Gastrocnemius medialis (tissue), 4 donors: Measurements from ENCODE around the gene GRIFIN. TPM values are rescaled to one million over a fixed set of nuclear protein-coding genes. Genes with fewer than 3 reads are reported as not detected.
A peak's percentile ranks its signal among the peaks of the same experiment; 100 is the strongest.

ENCODE experiments used
- ATAC-seq, 2 donors: fragments of 150-250 bp; one replicate each; pipeline ENCODE4 v1.9.1; 2016
- DNase-seq, 2 donors: peaks; one replicate each; pipeline ENCODE4 v3.0.0-alpha.2; 2019
- H3K27ac ChIP-seq, 4 donors: fragments of 200-600 bp; sonication (generic); 1 replicate in 1 of 4; 2 replicates in 3 of 4; pipeline ENCODE4 v1.5.1; 2016 to 2018; ENCODE audit warnings: mild to moderate bottlenecking in 2 of 4, moderate library complexity in 1 of 4
- H3K27me3 ChIP-seq, 3 donors: fragments of 200-600 bp; sonication (generic) in 2 of 3; 1 replicate in 1 of 3; 2 replicates in 2 of 3; pipeline versions ENCODE4 v1.5.1 to v1.6.0; 2016 to 2019; ENCODE audit warnings: mild to moderate bottlenecking in 1 of 3, moderate library complexity in 1 of 3
- H3K36me3 ChIP-seq, 2 donors: fragments of 200-600 bp; sonication (generic) in 1 of 2; one replicate each; pipeline ENCODE4 v1.5.1; 2017 to 2018
- H3K4me1 ChIP-seq, 2 donors: fragments of 200-600 bp; sonication (generic) in 1 of 2; one replicate each; pipeline ENCODE4 v1.5.1; 2016 to 2017; ENCODE audit warnings: mild to moderate bottlenecking in 2 of 2
- H3K4me3 ChIP-seq, 4 donors: fragments of 200-600 bp; sonication (generic) in 3 of 4; 1 replicate in 1 of 4; 2 replicates in 3 of 4; pipeline ENCODE4 v1.5.1; 2016 to 2019; ENCODE audit warnings: mild to moderate bottlenecking in 2 of 4
- H3K9me3 ChIP-seq, 3 donors: fragments of 200-600 bp; sonication (generic) in 2 of 3; 1 replicate in 1 of 3; 2 replicates in 2 of 3; pipeline ENCODE4 v1.5.1; 2016 to 2019
- POLR2A ChIP-seq, 2 donors: fragments of 450-650 bp; IDR thresholded peaks; one replicate each; pipeline ENCODE4 v1.6.1; 2017; ENCODE audit warnings: antibody characterized with exemption in 2 of 2, mild to moderate bottlenecking in 2 of 2, moderate library complexity in 2 of 2
- in situ Hi-C, 4 donors: fragments of 200-750 bp; cut with MboI; loops; one replicate each; pipeline versions ENCODE4 v1.15.0 to v1.8.0; 2017; ENCODE audit warnings: low sequenced_read_pairs in 4 of 4
- intact Hi-C: fragments of 100-400 bp; cut with DNase I; formaldehyde crosslinking; loops from one replicate; pipeline ENCODE4 v1.15.1; 2023; ENCODE audit warnings: low total_unique reads
- total RNA-seq, 4 donors: library from RNA; depleted of rRNA; stranded (reverse); fragments of >200 nt; gene quantifications; one replicate each; pipeline versions ENCODE4 v1.1.0 to v1.2.3, GENCODE V29; 2016
- TF ChIP-seq, protein P1 (sequence below), 5 experiments: fragments of 450-650 bp in 3 of 5; fragments of 200-600 bp in 2 of 5; sonication (generic) in 2 of 5; IDR thresholded peaks in 4 of 5; conservative IDR thresholded peaks in 1 of 5; 1 replicate in 4 of 5; 2 replicates in 1 of 5; pipeline ENCODE4 v1.5.1; 2016 to 2019; ENCODE audit warnings: antibody characterized with exemption in 5 of 5, mild to moderate bottlenecking in 3 of 5, moderate library complexity in 3 of 5

Gene GRIFIN
- total RNA-seq, 4 donors from 2014 or later, result not detected

DNA sequence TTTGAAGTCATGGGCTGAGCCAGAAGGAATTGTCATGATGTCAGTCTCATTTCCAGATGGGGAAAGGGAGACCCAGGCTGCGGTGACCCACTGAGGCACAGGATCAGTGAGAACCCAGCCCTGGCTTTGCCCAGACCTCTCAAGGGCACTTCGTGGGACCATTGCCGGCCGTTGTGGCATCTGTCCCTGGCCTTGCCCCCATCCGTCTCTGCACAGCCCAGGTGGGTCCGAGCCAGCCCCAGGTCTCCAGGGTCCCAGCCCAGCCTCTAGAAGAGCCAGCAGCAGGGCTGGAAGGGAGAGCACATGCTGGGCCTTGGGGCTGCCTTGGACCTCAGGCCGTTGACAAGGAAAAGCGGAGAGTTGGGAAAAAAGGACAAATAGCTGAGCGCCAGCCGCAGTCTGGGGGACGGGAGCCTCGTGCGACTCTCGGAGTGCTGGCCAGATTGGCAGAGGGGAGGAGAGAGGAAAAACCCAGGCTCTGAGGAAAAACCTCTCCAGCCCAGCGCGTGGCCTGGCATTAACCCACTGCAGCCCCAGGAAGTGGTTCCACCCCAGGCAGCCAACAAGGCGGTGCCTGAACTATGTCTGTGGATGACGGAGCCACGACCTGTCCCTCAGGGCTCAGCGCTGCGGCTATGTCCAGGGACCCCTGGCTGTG, 30.2 kb downstream of the GRIFIN start:
- ATAC-seq (peak in 1 of 2 donors; percentile 26), DNase-seq (no peak)
- TF ChIP-seq, protein P1, sequence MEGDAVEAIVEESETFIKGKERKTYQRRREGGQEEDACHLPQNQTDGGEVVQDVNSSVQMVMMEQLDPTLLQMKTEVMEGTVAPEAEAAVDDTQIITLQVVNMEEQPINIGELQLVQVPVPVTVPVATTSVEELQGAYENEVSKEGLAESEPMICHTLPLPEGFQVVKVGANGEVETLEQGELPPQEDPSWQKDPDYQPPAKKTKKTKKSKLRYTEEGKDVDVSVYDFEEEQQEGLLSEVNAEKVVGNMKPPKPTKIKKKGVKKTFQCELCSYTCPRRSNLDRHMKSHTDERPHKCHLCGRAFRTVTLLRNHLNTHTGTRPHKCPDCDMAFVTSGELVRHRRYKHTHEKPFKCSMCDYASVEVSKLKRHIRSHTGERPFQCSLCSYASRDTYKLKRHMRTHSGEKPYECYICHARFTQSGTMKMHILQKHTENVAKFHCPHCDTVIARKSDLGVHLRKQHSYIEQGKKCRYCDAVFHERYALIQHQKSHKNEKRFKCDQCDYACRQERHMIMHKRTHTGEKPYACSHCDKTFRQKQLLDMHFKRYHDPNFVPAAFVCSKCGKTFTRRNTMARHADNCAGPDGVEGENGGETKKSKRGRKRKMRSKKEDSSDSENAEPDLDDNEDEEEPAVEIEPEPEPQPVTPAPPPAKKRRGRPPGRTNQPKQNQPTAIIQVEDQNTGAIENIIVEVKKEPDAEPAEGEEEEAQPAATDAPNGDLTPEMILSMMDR (IDR thresholded peaks at IDR 0.05 in 4 of 5, conservative IDR thresholded peaks at IDR 0.05 in 1 of 5), result no peak
- TF ChIP-seq POLR2A (IDR thresholded peaks at IDR 0.05), result no peak
- in situ Hi-C loops (no loop called here), intact Hi-C loops (no loop called here)
- Histone ChIP-seq H3K9me3 (no peaks in the 10 kb centered on the region), H3K27me3 (no peaks in the 10 kb centered on the region), H3K27ac (no peak overlapping the region), H3K4me1 (no peaks in the 10 kb centered on the region), H3K4me3 (no peak overlapping the region), H3K36me3 (no peaks in the 10 kb centered on the region)

DNA sequence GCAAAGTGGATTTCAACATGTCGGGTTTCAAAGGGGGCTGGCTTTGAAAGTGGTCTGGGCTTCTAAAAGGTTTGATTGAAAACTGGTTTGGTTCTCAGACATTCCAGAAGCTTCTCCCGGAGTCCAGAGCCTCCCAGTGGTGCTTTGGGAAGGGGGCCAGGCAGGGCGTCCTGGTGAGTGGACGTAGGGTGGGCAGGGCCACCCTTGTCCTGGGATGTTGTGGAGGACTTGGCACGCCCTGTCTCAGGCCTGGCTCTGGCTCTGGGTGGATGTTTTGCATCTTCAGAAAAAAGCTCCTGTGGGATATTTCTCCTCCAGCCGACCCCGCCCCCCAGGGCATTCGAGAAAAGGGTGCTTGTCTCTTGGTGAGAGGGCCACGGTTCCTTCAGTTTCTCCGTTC, 31.2 kb downstream of the GRIFIN start:
- Histone ChIP-seq H3K27ac (no peak overlapping the region), H3K27me3 (no peaks in the 10 kb centered on the region), H3K4me3 (no peak overlapping the region), H3K9me3 (no peaks in the 10 kb centered on the region), H3K36me3 (no peaks in the 10 kb centered on the region), H3K4me1 (no peaks in the 10 kb centered on the region)
- no peak for TF ChIP-seq POLR2A (IDR thresholded peaks at IDR 0.05)
- TF ChIP-seq, protein P1 (IDR thresholded peaks at IDR 0.05 in 4 of 5, conservative IDR thresholded peaks at IDR 0.05 in 1 of 5), result no peak
- intact Hi-C loops (no loop called here), in situ Hi-C loops (no loop called here)
- ATAC-seq (no peak), DNase-seq (no peak)

DNA sequence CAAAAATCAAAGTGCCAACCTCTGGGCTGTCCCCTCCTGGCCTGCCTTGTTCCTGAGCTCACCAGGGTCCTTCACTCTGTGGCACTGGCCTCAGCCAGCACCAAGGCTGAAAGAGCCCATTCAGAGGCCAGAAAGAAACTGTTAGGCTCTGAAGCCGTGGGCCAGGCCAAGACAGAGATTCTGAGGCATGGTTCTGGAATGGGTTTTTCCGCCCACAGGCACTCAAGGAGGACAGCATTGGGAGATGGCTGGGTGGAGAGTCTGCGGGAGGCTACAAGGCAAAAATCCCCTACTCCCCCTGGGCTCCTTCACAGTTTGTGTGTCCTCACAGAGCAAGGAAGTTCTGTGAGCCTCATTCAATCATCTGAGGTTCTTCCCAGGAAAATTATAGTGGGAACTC, 31.7 kb downstream of the GRIFIN start:
- ATAC-seq, result peak in 1 of 2 donors; percentile 30
- Histone ChIP-seq H3K9me3 (no peaks in the 10 kb centered on the region), H3K27ac (no peak overlapping the region), H3K4me1 (no peaks in the 10 kb centered on the region), H3K4me3 (no peak overlapping the region), H3K27me3 (no peaks in the 10 kb centered on the region), H3K36me3 (no peaks in the 10 kb centered on the region)
- DNase-seq, result peak in 1 of 2 donors; percentile 30
- intact Hi-C loops, result no loop called here
- TF ChIP-seq POLR2A (IDR thresholded peaks at IDR 0.05), result no peak
- TF ChIP-seq, protein P1 (IDR thresholded peaks at IDR 0.05 in 4 of 5, conservative IDR thresholded peaks at IDR 0.05 in 1 of 5), result no peak
- in situ Hi-C loops, result no loop called here

DNA sequence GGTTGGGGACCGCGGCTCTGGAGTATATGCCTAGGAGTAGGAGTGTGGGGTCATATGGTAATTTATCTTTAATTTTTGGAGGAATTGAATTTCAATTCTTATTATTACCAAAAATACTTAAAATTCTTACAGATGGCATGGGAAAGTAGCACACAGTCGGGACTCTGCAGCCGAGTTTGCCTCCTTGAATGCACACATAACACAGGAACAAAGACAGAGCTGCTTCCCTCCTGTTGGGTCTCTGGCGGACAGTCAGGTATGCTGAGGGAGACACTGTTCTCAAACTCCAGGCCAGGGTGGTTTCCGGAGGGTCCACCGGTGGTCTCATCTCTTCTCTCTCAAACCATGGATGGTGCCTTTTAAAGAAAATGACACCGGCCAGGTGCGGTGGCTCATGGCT, 32.7 kb downstream of the GRIFIN start:
- intact Hi-C loops, result no loop called here
- Histone ChIP-seq H3K27ac (no peak overlapping the region), H3K36me3 (no peaks in the 10 kb centered on the region), H3K9me3 (no peaks in the 10 kb centered on the region), H3K27me3 (no peaks in the 10 kb centered on the region), H3K4me1 (no peaks in the 10 kb centered on the region), H3K4me3 (no peak overlapping the region)
- ATAC-seq (no peak), DNase-seq (no peak)
- no peak for TF ChIP-seq POLR2A (IDR thresholded peaks at IDR 0.05)
- TF ChIP-seq, protein P1 (IDR thresholded peaks at IDR 0.05 in 4 of 5, conservative IDR thresholded peaks at IDR 0.05 in 1 of 5), result no peak
- in situ Hi-C loops, result no loop called here
